Measurements from ENCODE around the gene GPR171.

The GPR171 gene

DNA sequence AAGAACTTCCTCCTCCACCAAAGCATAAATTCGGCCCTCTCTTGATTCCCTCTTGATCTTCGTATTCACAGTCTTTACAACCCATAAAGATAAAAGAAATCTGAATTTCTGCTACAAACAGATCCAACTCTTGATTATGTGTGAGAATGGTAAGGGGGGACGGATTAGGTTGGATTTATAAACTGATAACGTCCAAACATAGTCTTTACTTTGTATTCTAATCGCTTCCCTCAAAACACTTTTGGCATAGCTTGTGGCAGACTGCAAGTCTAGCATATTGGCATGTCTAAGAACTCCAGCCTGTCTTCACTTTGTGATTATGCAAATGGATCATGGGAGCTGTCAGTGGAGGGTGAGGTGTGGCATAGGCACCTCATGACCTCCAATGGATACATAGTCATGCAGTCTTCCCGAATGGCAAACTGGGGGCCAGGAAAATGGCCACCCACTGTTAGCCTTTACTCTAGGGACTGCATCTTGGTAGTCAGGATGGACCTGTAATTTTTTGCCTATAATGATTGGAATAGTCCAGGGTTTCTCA is 24.3 kb upstream of the GPR171 start:
- Histone ChIP-seq H3K27me3 (ENCODE audit: low read depth, low read length) (no peaks in the 10 kb centered on the region), H3K9me3 (ENCODE audit: control insufficient read depth in 1 of 2, low read length in 2 of 2) (no peaks in the 10 kb centered on the region), H3K4me3 (ENCODE audit: low read depth in 1 of 2, low read length in 2 of 2) (peak overlapping the region in 1 of 2 donors; percentile 4), H3K36me3 (ENCODE audit: control insufficient read depth in 1 of 2, insufficient read depth in 2 of 2, low read length in 2 of 2) (no peaks in the 10 kb centered on the region), H3K27ac (ENCODE audit: low read length) (no peak overlapping the region), H3K4me1 (ENCODE audit: control insufficient read depth in 1 of 2, insufficient read depth in 2 of 2, low read length in 2 of 2) (peaks cover 10 to 33% of the 10 kb centered on the region in 2 donors)

- Histone ChIP-seq H3K27me3 (ENCODE audit: low read depth, low read length) (no peaks in the 10 kb centered on the region), H3K4me3 (ENCODE audit: low read depth in 1 of 2, low read length in 2 of 2) (no peak overlapping the region), H3K9me3 (ENCODE audit: control insufficient read depth in 1 of 2, low read length in 2 of 2) (no peaks in the 10 kb centered on the region), H3K4me1 (ENCODE audit: control insufficient read depth in 1 of 2, insufficient read depth in 2 of 2, low read length in 2 of 2) (peaks cover 10 to 33% of the 10 kb centered on the region in 2 donors), H3K27ac (ENCODE audit: low read length) (no peak overlapping the region), H3K36me3 (ENCODE audit: control insufficient read depth in 1 of 2, insufficient read depth in 2 of 2, low read length in 2 of 2) (no peaks in the 10 kb centered on the region)
Measured at GRCh38 chr3:151226825-151227224, 23.8 kb upstream of the GPR171 start.

GRCh38 chr3:151226088-151226563 is 23.1 kb upstream of the GPR171 start:
- Histone ChIP-seq H3K27me3 (ENCODE audit: low read depth, low read length) (no peaks in the 10 kb centered on the region), H3K9me3 (ENCODE audit: control insufficient read depth in 1 of 2, low read length in 2 of 2) (no peaks in the 10 kb centered on the region), H3K27ac (ENCODE audit: low read length) (peak overlapping the region; percentile 40), H3K4me3 (ENCODE audit: low read depth in 1 of 2, low read length in 2 of 2) (no peak overlapping the region), H3K36me3 (ENCODE audit: control insufficient read depth in 1 of 2, insufficient read depth in 2 of 2, low read length in 2 of 2) (no peaks in the 10 kb centered on the region), H3K4me1 (ENCODE audit: control insufficient read depth in 1 of 2, insufficient read depth in 2 of 2, low read length in 2 of 2) (peaks cover 10 to 33% of the 10 kb centered on the region in 2 donors)

GRCh38 chr3:151225040-151225975 is 22.3 kb upstream of the GPR171 start:
- Histone ChIP-seq H3K4me1 (ENCODE audit: control insufficient read depth in 1 of 2, insufficient read depth in 2 of 2, low read length in 2 of 2) (peaks cover 6 to 25% of the 10 kb centered on the region in 2 donors), H3K27me3 (ENCODE audit: low read depth, low read length) (no peaks in the 10 kb centered on the region)

GRCh38 chr3:151224268-151224866 is 21.4 kb upstream of the GPR171 start:
- Histone ChIP-seq H3K4me1 (ENCODE audit: control insufficient read depth in 1 of 2, insufficient read depth in 2 of 2, low read length in 2 of 2) (peaks cover 6 to 25% of the 10 kb centered on the region in 2 donors), H3K4me3 (ENCODE audit: low read depth in 1 of 2, low read length in 2 of 2) (no peak overlapping the region), H3K9me3 (ENCODE audit: control insufficient read depth in 1 of 2, low read length in 2 of 2) (no peaks in the 10 kb centered on the region), H3K27ac (ENCODE audit: low read length) (no peak overlapping the region), H3K27me3 (ENCODE audit: low read depth, low read length) (no peaks in the 10 kb centered on the region), H3K36me3 (ENCODE audit: control insufficient read depth in 1 of 2, insufficient read depth in 2 of 2, low read length in 2 of 2) (no peaks in the 10 kb centered on the region)

More at GRCh38 chr3:151225040-151225975, 22.3 kb upstream of the GPR171 start:
- no peak overlapping the region for H3K4me3 ChIP-seq (ENCODE audit: low read depth in 1 of 2, low read length in 2 of 2)
- H3K36me3 ChIP-seq (ENCODE audit: control insufficient read depth in 1 of 2, insufficient read depth in 2 of 2, low read length in 2 of 2), result no peaks in the 10 kb centered on the region
- no peaks in the 10 kb centered on the region for H3K9me3 ChIP-seq (ENCODE audit: control insufficient read depth in 1 of 2, low read length in 2 of 2)
- H3K27ac ChIP-seq (ENCODE audit: low read length), result peak overlapping the region; percentile 40

- Histone ChIP-seq H3K9me3 (ENCODE audit: control insufficient read depth in 1 of 2, low read length in 2 of 2) (no peaks in the 10 kb centered on the region), H3K4me1 (ENCODE audit: control insufficient read depth in 1 of 2, insufficient read depth in 2 of 2, low read length in 2 of 2) (peaks cover 7 to 8% of the 10 kb centered on the region in 2 donors), H3K4me3 (ENCODE audit: low read depth in 1 of 2, low read length in 2 of 2) (no peak overlapping the region), H3K27ac (ENCODE audit: low read length) (no peak overlapping the region), H3K27me3 (ENCODE audit: low read depth, low read length) (no peaks in the 10 kb centered on the region), H3K36me3 (ENCODE audit: control insufficient read depth in 1 of 2, insufficient read depth in 2 of 2, low read length in 2 of 2) (no peaks in the 10 kb centered on the region)
Measured at GRCh38 chr3:151219056-151219455, 16.0 kb upstream of the GPR171 start.

DNA sequence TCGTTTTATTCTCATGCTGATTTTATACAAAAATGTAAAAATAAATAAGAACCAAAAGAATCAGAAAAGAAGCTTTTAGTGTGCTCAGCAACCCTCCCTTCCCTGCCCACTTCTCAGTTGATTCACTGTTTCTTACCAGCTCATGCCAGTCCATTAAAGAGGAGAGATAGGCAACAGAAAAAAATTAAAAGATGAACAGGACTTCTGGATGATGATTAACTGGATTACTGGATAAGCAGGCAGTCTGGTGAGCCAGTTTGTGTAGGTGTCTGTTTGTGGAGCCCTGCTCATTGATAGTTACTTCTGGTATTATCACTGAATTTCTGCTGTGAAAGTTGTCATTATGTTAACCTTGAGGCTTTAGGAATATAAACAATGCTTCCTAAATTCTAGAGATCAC is 15.1 kb upstream of the GPR171 start:
- Histone ChIP-seq H3K4me3 (ENCODE audit: low read depth in 1 of 2, low read length in 2 of 2) (no peak overlapping the region), H3K27ac (ENCODE audit: low read length) (no peak overlapping the region), H3K9me3 (ENCODE audit: control insufficient read depth in 1 of 2, low read length in 2 of 2) (no peaks in the 10 kb centered on the region), H3K27me3 (ENCODE audit: low read depth, low read length) (no peaks in the 10 kb centered on the region), H3K4me1 (ENCODE audit: control insufficient read depth in 1 of 2, insufficient read depth in 2 of 2, low read length in 2 of 2) (peaks cover 7 to 8% of the 10 kb centered on the region in 2 donors), H3K36me3 (ENCODE audit: control insufficient read depth in 1 of 2, insufficient read depth in 2 of 2, low read length in 2 of 2) (no peaks in the 10 kb centered on the region)

- no peaks in the 10 kb centered on the region for H3K27me3 ChIP-seq (ENCODE audit: low read depth, low read length)
- H3K36me3 ChIP-seq (ENCODE audit: control insufficient read depth in 1 of 2, insufficient read depth in 2 of 2, low read length in 2 of 2), result no peaks in the 10 kb centered on the region
- no peak overlapping the region for H3K4me3 ChIP-seq (ENCODE audit: low read depth in 1 of 2, low read length in 2 of 2)
- peaks cover 7 to 8% of the 10 kb centered on the region in 2 donors for H3K4me1 ChIP-seq (ENCODE audit: control insufficient read depth in 1 of 2, insufficient read depth in 2 of 2, low read length in 2 of 2)
- no peak overlapping the region for H3K27ac ChIP-seq (ENCODE audit: low read length)
- H3K9me3 ChIP-seq (ENCODE audit: control insufficient read depth in 1 of 2, low read length in 2 of 2), result no peaks in the 10 kb centered on the region
Measured at GRCh38 chr3:151216641-151217607, 13.9 kb upstream of the GPR171 start.

DNA sequence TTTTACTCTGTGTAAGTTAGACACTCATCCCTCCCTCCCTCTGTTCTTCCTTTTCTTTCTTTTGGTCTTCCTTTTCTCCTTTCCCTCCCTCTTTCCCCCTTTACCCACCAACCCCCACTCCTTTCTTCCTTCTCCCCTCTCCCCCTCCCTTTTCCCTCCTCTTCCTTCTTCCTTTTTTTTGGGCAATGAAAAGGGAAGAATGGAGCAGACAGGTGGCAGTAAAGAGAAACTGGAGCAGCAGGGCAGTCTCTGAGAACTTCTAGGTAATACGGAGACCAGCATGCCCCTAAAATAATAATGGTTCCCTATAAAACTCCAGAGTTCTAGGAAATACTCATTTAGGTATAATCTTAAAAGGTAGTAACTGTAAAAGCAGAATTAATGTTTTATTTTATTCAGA is 11.4 kb upstream of the GPR171 start:
- H3K4me3 ChIP-seq (ENCODE audit: low read depth in 1 of 2, low read length in 2 of 2), result no peak overlapping the region
- H3K4me1 ChIP-seq (ENCODE audit: control insufficient read depth in 1 of 2, insufficient read depth in 2 of 2, low read length in 2 of 2), result peaks cover 8 to 10% of the 10 kb centered on the region in 2 donors
- H3K36me3 ChIP-seq (ENCODE audit: control insufficient read depth in 1 of 2, insufficient read depth in 2 of 2, low read length in 2 of 2), result no peaks in the 10 kb centered on the region
- no peaks in the 10 kb centered on the region for H3K27me3 ChIP-seq (ENCODE audit: low read depth, low read length)
- no peaks in the 10 kb centered on the region for H3K9me3 ChIP-seq (ENCODE audit: control insufficient read depth in 1 of 2, low read length in 2 of 2)
- no peak overlapping the region for H3K27ac ChIP-seq (ENCODE audit: low read length)

GRCh38 chr3:151213881-151214280 is 10.9 kb upstream of the GPR171 start:
- Histone ChIP-seq H3K36me3 (ENCODE audit: control insufficient read depth in 1 of 2, insufficient read depth in 2 of 2, low read length in 2 of 2) (no peaks in the 10 kb centered on the region), H3K27me3 (ENCODE audit: low read depth, low read length) (no peaks in the 10 kb centered on the region), H3K9me3 (ENCODE audit: control insufficient read depth in 1 of 2, low read length in 2 of 2) (no peaks in the 10 kb centered on the region), H3K4me3 (ENCODE audit: low read depth in 1 of 2, low read length in 2 of 2) (no peak overlapping the region), H3K4me1 (ENCODE audit: control insufficient read depth in 1 of 2, insufficient read depth in 2 of 2, low read length in 2 of 2) (peaks cover 8 to 10% of the 10 kb centered on the region in 2 donors), H3K27ac (ENCODE audit: low read length) (no peak overlapping the region)

Data from muscle layer of duodenum (tissue), 2 donors.